SK-N-SH (cell line): ENCODE results near the gene DNPH1.

Experiments used
- EP300 ChIP-seq, 2 experiments: IDR thresholded peaks; 2 replicates each; pipeline versions ENCODE4 v1.4.0 to v1.6.1; 2012; ENCODE audit warnings: borderline replicate concordance in 1 of 2, low read depth in 1 of 2, low read length in 1 of 2
- EZH2phosphoT487 ChIP-seq: fragments of 200-600 bp; sonication (generic); IDR thresholded peaks from 2 replicates; pipeline ENCODE4 v1.6.1; 2017; ENCODE audit warnings: low read depth, mixed run types, mild to moderate bottlenecking, antibody characterized with exemption, moderate library complexity, borderline replicate concordance
- FOXM1 ChIP-seq: IDR thresholded peaks from 2 replicates; pipeline ENCODE4 v1.4.0; 2012; ENCODE audit warnings: low read depth, mild to moderate bottlenecking
- JUND ChIP-seq: IDR thresholded peaks from 2 replicates; pipeline ENCODE4 v1.4.0; 2012
- MEF2A ChIP-seq: IDR thresholded peaks from 2 replicates; pipeline ENCODE4 v1.4.0; 2012; ENCODE audit warnings: low read depth, borderline replicate concordance
- NFIC ChIP-seq: IDR thresholded peaks from 2 replicates; pipeline ENCODE4 v1.4.0; 2012; ENCODE audit warnings: borderline replicate concordance
- POLR2AphosphoS5 ChIP-seq: IDR thresholded peaks from 2 replicates; pipeline ENCODE4 v1.6.1; 2012; ENCODE audit warnings: low read depth, low read length
- RXRA ChIP-seq: IDR thresholded peaks from 2 replicates; pipeline ENCODE4 v1.4.0; 2012; ENCODE audit warnings: low read depth, mild to moderate bottlenecking, borderline replicate concordance
- SMC3 ChIP-seq: IDR thresholded peaks from 2 replicates; pipeline ENCODE4 v1.6.1; 2012; ENCODE audit warnings: low read depth, low read length, improper control_type of control experiment
- TF ChIP-seq, protein P1 (sequence below): fragments of 200-600 bp; sonication (generic); IDR thresholded peaks from 2 replicates; pipeline ENCODE4 v1.6.1; 2017; ENCODE audit warnings: antibody characterized with exemption, mild to moderate bottlenecking, moderate library complexity
- TF ChIP-seq, protein P2 (sequence below): IDR thresholded peaks from 2 replicates; pipeline ENCODE4 v1.4.0; 2012; ENCODE audit warnings: low read depth
- TF ChIP-seq, protein P3 (sequence below): IDR thresholded peaks from 2 replicates; pipeline ENCODE4 v1.4.0; 2012; ENCODE audit warnings: low read depth, borderline replicate concordance
- TF ChIP-seq, protein P4 (sequence below): IDR thresholded peaks from 2 replicates; pipeline ENCODE4 v1.6.1; 2012; ENCODE audit warnings: mild to moderate bottlenecking, low read depth, low read length, moderate library complexity

DNA sequence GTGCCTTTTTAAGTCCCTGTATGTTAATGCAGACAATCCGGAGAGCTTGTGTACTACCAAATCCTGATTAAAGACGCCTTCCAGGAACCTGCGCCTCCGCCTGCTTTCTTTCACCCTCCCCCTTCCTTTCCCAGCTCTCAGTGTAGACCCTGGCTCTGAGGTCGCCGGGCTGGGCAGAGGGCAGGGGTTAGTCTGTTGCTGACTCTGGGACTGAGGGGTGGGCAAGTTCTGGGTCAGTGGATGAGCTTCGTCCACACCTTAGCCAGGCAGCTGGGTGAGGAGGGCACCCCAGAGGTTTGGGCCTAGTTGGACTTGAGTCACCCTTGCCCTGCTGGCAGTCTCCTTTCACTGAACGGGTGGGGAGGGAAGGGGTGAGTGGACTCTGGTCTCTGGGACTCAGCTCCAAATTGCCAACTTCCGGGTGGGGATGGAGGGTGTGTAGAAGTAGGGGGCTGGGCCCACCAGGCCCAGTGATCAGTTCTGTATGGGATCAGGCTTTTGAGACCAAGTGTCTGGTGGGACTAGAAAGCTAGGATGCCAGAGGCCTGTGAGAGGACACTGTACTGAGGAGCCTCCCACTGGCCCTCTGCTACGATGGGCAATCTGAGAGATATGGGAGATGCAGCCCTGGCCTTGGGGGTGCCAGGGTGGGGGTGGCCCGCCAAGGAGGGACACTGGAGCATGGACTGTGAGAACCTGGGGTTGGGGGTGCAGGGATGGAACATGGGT is 47.5 kb upstream of the DNPH1 start:
- TF ChIP-seq FOXM1 (no peak), MEF2A (no peak), NFIC (no peak), SMC3 (no peak), JUND (no peak), EZH2phosphoT487 (no peak), EP300 (IDR thresholded peaks at IDR 0.05; ENCODE audit: borderline replicate concordance in 1 of 2, low read depth in 1 of 2, low read length in 1 of 2) (no peak), POLR2AphosphoS5 (no peak), RXRA (no peak)
- TF ChIP-seq, protein P1, sequence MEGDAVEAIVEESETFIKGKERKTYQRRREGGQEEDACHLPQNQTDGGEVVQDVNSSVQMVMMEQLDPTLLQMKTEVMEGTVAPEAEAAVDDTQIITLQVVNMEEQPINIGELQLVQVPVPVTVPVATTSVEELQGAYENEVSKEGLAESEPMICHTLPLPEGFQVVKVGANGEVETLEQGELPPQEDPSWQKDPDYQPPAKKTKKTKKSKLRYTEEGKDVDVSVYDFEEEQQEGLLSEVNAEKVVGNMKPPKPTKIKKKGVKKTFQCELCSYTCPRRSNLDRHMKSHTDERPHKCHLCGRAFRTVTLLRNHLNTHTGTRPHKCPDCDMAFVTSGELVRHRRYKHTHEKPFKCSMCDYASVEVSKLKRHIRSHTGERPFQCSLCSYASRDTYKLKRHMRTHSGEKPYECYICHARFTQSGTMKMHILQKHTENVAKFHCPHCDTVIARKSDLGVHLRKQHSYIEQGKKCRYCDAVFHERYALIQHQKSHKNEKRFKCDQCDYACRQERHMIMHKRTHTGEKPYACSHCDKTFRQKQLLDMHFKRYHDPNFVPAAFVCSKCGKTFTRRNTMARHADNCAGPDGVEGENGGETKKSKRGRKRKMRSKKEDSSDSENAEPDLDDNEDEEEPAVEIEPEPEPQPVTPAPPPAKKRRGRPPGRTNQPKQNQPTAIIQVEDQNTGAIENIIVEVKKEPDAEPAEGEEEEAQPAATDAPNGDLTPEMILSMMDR, result no peak
- TF ChIP-seq, protein P2, sequence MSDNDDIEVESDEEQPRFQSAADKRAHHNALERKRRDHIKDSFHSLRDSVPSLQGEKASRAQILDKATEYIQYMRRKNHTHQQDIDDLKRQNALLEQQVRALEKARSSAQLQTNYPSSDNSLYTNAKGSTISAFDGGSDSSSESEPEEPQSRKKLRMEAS, result no peak
- TF ChIP-seq, protein P3, sequence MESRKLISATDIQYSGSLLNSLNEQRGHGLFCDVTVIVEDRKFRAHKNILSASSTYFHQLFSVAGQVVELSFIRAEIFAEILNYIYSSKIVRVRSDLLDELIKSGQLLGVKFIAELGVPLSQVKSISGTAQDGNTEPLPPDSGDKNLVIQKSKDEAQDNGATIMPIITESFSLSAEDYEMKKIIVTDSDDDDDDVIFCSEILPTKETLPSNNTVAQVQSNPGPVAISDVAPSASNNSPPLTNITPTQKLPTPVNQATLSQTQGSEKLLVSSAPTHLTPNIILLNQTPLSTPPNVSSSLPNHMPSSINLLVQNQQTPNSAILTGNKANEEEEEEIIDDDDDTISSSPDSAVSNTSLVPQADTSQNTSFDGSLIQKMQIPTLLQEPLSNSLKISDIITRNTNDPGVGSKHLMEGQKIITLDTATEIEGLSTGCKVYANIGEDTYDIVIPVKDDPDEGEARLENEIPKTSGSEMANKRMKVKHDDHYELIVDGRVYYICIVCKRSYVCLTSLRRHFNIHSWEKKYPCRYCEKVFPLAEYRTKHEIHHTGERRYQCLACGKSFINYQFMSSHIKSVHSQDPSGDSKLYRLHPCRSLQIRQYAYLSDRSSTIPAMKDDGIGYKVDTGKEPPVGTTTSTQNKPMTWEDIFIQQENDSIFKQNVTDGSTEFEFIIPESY, result no peak
- TF ChIP-seq, protein P4, sequence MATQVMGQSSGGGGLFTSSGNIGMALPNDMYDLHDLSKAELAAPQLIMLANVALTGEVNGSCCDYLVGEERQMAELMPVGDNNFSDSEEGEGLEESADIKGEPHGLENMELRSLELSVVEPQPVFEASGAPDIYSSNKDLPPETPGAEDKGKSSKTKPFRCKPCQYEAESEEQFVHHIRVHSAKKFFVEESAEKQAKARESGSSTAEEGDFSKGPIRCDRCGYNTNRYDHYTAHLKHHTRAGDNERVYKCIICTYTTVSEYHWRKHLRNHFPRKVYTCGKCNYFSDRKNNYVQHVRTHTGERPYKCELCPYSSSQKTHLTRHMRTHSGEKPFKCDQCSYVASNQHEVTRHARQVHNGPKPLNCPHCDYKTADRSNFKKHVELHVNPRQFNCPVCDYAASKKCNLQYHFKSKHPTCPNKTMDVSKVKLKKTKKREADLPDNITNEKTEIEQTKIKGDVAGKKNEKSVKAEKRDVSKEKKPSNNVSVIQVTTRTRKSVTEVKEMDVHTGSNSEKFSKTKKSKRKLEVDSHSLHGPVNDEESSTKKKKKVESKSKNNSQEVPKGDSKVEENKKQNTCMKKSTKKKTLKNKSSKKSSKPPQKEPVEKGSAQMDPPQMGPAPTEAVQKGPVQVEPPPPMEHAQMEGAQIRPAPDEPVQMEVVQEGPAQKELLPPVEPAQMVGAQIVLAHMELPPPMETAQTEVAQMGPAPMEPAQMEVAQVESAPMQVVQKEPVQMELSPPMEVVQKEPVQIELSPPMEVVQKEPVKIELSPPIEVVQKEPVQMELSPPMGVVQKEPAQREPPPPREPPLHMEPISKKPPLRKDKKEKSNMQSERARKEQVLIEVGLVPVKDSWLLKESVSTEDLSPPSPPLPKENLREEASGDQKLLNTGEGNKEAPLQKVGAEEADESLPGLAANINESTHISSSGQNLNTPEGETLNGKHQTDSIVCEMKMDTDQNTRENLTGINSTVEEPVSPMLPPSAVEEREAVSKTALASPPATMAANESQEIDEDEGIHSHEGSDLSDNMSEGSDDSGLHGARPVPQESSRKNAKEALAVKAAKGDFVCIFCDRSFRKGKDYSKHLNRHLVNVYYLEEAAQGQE, result no peak
